Upper lobe of left lung (tissue), 4 donors: Measurements from ENCODE around the gene GNAZ.

Experiments used
- POLR2A ChIP-seq, 4 donors: fragments of 450-650 bp; IDR thresholded peaks; one replicate each; pipeline ENCODE4 v1.5.1; 2016 to 2017; ENCODE audit warnings: antibody characterized with exemption in 4 of 4, mild to moderate bottlenecking in 2 of 4
- POLR2AphosphoS5 ChIP-seq, 2 donors: sonication (generic); formaldehyde crosslinking; IDR thresholded peaks; one replicate each; pipeline ENCODE4 v1.5.1; 2017; ENCODE audit warnings: antibody characterized with exemption in 2 of 2
- TF ChIP-seq, protein P1 (sequence below), 6 experiments: fragments of 450-650 bp in 4 of 6; fragments of 200-600 bp in 2 of 6; sonication (generic) in 2 of 6; IDR thresholded peaks; one replicate each; pipeline ENCODE4 v1.5.1; 2016 to 2019; ENCODE audit warnings: antibody characterized with exemption in 6 of 6

DNA sequence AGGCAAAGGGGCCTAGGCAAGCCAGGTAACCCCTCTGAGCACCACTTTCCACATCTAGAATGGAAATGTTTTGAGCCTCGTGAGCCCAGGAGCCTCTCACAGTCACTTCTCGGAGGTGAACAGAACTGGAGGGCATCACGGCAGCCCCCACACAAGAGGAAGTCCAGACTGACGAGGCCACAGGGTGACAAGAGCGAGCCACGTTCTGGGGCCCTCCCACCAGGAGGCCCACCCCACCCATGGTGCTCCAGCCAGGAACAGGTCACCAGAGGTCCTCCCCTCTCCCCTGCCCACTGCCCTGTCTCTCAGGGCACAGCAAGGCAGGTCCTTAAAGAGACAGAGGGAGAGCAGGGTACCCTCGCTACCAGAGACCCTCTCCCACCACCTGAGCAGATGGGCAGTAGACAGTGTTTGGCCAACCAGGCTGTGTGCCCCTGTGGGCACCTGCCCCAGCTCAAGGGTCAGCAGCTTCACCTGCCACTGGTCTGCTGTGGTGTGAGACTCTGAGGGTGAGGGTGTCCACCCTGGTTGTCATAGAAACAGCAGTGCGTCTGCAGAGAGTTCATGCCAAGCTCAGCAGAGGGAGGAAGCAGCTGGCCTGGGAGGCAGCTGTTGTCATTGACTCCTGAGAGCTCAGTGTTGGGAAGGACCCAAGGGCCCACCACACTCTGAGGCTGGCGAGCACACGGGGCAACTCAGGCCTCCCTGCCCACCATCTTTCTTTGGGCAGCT lies 40.0 kb downstream of the GNAZ start:
- TF ChIP-seq POLR2AphosphoS5 (IDR thresholded peaks at IDR 0.05), result no peak
- TF ChIP-seq, protein P1, sequence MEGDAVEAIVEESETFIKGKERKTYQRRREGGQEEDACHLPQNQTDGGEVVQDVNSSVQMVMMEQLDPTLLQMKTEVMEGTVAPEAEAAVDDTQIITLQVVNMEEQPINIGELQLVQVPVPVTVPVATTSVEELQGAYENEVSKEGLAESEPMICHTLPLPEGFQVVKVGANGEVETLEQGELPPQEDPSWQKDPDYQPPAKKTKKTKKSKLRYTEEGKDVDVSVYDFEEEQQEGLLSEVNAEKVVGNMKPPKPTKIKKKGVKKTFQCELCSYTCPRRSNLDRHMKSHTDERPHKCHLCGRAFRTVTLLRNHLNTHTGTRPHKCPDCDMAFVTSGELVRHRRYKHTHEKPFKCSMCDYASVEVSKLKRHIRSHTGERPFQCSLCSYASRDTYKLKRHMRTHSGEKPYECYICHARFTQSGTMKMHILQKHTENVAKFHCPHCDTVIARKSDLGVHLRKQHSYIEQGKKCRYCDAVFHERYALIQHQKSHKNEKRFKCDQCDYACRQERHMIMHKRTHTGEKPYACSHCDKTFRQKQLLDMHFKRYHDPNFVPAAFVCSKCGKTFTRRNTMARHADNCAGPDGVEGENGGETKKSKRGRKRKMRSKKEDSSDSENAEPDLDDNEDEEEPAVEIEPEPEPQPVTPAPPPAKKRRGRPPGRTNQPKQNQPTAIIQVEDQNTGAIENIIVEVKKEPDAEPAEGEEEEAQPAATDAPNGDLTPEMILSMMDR (IDR thresholded peaks at IDR 0.05), result no peak
- TF ChIP-seq POLR2A (IDR thresholded peaks at IDR 0.05), result no peak
